Measurements from ENCODE around the gene CACNA1A.

CACNA1A gene

DNA sequence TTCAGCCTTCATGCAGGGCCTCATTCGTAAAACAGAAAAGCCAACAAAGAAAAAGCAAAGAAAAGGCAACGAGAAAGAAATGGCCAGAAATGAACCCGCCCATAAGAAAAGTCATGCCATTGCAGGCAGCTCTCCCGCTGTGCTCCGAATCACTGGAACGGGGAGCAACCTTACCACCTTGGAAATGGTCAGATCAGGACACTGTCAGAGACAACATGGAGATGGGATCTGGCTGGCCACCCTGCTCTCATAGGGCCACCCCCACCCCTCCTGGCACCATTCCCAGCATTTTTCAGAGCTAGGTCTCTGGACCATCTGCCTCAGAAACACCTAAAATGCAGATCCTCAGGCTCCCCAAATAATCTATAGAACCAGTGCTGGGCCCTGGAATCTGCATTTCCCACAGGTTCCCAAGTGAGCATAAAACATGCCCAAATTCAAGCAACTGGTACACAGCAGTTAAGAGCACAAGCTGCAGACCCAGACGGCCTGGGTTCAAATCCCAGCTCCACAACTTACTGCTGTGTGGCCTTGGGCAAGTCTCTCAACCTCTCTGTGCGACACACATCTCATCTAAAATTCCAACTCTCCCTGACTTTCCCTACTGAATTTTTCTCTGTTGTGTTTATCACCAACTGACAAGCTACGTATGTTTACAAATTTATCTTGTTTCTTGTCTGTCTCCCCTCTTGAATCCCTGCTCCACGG lies 204.5 kb downstream of the CACNA1A start:
- DNase-seq, result no peak

- DNase-seq, result no peak
These were observed 205.8 kb downstream of the CACNA1A start for GRCh38 chr19:13300421-13301030.

DNA sequence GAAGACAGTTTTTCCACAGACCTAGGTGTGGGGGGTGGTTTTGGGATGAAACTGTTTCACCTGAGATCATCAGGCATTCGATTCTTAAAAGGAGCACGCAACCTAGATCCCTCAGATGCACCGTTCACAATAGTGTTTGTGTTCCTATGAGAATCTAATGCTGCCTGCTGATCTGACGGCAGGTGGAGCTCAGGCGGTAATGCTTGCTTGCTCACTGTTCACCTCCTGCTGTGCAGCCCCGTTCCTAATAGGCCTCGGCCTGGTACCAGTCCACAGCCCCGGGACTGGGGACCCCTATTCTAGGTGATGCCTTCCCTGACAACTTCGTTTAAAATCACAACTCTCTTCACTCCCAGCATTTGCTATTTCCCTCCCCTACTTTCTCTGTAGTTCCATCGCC lies 206.4 kb downstream of the CACNA1A start:
- DNase-seq, result peak; percentile 7

DNA sequence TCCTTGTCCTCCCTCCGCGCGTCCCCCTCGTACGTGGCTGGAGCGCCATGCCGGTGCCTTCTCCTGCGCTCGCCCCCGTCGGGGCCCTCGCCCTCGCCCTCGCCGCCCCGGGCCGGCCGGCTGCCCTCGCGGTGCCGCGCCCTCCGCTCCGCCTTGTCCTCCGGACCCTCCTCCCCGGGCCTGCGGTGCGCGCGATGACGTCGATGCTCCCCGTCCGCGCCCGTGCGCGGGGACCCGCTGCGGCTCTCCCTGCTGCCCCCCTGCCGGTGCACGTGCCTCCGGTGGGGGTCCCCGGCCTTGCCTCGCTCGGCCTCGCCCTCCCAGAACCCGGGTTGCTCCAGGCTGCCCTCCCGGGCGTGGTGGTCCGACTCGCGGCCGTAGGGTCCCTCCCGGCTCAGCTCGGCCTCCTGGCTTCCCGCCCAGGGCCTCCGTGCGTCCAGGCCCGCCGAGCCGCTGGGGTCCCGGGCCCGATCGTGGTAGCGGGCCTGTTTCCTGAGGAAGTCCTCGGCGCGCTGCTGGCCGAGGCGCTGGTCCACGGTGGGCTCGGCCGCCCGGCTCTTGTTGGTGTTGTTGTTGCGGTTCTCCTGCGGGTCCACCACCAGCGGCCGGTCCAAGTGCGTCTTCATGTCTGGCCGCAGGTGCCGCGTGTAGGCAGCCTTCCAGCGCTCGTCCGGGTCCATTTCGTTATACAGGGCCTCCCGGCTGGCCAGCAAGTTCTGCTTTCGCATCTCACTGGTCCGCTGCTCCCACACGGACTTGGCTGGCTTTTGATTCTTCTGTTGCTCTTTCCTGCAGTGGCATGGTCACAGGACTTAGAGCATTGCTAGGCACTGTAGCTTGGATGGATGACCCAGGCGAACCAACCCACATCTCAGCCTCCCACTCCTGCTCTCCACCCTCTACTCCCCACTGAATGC lies 207.5 kb downstream of the CACNA1A start:
- no peak for DNase-seq

DNA sequence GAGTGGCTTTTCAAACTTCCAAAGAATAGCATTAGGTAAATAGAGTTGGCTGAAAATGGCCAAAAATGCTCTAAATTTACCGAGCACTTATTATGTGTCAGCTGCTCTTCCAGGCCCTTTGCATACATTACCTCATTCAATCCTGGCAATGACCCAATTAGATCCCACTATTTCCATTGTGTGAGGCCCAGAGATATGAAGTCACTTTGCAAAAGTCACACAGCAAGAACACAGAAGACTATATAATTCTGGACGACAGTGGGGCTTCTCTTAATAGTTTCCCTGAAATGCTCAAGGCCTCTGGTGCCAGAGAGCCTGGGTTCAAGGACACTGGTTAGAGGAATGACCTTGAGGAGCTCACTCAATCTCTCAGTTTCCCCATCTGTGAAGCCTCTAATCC lies 209.3 kb downstream of the CACNA1A start:
- no peak for DNase-seq

DNA sequence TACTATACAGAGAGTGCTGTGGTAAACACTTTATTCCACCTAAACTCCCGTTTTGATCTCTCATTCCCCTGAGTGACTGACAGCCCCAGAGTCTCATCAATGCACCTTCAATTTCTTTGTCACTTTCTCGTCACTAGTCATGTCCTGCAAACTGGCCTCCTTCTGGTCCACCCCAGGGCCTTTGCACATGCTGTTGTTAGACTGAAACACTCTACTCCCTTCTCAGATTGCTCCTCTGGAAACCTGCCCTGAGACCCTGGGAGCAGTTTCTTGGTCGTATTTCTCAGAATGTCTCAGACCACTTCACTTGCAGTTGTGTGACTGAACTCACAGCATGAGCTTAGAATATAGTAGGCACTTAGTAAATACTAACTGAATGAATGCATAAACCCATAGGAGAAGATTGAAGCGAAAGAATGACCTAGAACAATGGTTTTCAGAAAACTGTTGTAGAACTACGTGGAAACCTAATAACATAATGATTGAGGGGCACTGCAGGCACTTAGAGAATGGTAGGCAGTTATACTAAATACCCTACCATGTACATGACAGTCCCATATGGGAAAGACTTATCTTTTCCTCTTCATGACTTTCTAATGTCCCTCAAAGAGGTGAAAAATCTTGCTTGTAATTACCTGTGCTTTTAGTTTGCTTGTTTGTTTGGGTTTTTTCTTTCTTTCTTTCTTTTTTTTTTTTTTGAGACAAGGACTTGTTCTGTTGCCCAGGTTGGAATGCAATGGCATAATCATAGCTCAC lies 211.3 kb downstream of the CACNA1A start:
- DNase-seq, result no peak

DNA sequence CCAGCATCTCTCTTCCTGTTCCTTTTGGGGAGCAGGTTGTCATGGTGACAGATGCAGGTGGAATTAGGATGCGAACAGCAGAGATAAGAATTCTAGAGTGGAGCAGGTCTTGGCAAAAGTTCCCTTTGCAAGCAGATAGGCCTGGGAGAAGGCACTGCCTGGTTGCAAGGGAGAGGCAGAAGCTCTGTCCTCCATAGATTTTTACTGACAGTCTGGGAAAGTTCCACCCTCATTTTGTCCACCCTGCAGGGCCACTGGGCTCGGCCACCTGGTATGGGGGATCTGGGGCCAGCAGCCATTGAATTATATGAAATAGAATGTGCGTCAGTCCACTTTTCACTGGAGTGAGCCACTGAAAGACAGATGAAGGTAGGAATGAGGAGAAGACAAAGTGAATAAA lies 214.4 kb downstream of the CACNA1A start:
- DNase-seq, result no peak

GRCh38 chr19:13290741-13291140 lies 215.5 kb downstream of the CACNA1A start:
- DNase-seq, result no peak

GRCh38 chr19:13289295-13289694 lies 217.0 kb downstream of the CACNA1A start:
- no peak for DNase-seq

- DNase-seq, result no peak
These were observed 219.9 kb downstream of the CACNA1A start for GRCh38 chr19:13286195-13286985.

- DNase-seq, result no peak
These were observed 221.1 kb downstream of the CACNA1A start for GRCh38 chr19:13284929-13285928.

GRCh38 chr19:13283871-13284270 lies 222.4 kb downstream of the CACNA1A start:
- no peak for DNase-seq

DNA sequence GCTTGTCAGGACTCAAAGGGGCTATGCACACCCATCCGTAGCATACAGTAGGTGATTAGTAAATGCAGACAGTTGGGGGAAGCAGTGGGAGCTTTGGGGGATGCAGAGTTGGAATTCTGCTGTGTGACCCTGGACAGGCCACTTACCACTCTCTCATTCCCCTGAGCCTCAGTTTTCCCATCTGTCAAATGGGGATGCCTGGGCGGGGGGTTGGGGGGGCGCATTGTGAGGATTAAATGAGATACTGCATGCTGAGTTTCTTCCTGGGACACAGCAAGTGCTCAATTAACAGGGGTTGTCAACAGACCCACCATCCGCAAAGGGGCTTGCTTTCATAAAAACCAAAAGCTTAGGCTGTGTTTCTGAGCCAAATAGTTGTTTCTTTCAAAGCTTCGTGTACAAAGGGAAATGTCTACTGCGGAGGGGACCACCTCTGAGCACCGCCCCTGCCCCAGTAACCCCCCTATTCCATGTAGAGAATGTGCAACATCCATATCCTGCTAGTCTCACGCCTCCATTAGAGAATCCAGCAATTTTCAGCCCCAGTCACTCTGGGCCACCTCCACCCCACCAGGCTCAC lies 223.7 kb downstream of the CACNA1A start:
- DNase-seq, result no peak

GRCh38 chr19:13281567-13282291 lies 224.6 kb downstream of the CACNA1A start:
- DNase-seq, result peak; percentile 27

- DNase-seq, result peak; percentile 72
These were observed 229.0 kb downstream of the CACNA1A start for GRCh38 chr19:13277104-13277809.

DNA sequence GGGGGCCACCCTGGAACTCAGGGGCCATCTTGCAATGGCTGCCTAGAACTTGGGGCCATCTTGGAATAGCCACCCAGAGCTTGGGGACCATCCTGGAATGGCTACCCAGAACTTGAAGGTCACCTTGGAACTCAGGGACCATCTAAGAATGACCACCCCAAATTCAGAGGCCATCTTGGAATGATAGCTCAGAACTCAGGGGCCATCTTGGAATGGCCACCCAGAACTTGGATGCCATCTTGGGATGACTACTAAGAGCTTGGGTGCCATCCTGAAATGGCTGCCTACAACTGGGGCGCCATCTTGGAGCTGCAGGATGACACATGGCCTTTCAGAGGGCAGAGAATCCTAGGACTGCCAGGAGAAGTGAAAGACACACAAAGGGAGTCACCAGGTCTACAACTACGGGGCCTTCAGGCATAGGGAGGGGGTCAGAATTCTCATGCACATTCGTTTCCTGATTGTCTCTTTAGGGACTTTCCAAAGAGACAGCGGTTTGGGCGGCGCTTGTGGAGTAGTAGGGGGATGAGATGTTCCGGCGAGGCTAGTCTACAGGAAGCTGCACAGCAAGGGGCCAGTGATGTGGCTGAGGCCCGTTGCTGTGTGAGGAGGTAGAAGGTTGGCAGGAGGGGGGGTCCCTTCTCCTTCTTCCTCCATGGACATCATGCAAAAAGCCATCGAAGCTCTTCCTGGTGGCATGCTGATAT lies 231.1 kb downstream of the CACNA1A start:
- DNase-seq, result no peak

DNA sequence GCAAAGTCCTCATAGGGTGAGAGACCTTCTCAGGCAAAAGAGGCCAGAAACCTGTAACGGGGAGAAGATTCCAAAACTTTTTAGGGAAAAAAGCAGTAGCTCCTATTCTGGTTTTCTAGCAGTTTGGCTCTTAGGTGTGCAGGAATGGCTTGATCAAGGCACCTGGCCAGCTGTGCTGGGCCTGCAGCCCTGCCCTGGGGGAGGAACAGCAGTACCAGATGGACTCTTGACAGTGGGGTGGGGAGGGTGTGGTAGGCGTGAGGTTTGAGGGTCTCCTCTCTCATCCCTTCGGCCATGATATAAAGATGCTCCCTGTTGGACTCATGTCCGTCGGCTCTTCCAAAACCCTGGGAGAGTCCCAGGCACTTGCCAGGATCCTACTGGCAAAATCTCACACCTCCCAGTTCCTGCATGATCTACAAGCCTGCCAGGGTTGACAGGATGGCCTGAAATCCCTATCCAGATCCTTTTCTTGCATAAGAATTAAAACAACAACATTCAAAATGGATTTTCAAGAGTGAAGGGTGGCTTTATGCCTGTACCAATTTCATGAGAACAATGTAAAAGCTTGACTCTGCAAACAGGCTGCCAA lies 235.7 kb downstream of the CACNA1A start:
- DNase-seq, result no peak

DNA sequence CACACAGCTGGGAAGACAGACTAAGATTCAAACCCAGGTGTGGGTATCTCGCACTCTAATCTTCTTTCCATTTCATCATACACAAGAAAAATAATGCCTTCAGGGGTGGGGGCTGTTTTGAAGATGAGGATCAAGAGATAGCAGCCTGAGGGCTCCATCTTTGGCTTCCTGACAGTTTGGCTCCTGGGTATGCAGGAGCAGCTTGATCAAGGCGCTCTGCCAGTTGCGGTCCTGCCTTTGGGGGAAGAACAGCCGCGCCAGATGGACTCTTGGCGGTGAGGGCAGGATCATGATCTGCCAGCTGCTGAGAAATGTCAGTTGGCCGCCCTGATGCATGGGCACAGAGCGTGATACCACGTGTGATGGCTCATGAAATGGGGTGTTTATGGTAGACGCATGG lies 236.9 kb downstream of the CACNA1A start:
- no peak for DNase-seq

Measured in NCI-H2171 treated with DMSO at 0.1 percent for 48 hours (cell line).